Omental fat pad (tissue), 4 donors: ENCODE data around the gene UQCC2. TPM values are rescaled to one million over a fixed set of nuclear protein-coding genes. Genes with fewer than 3 reads are reported as not detected.

Source experiments
- ATAC-seq: fragments of 150-250 bp; one replicate; pipeline ENCODE4 v1.9.1; 2016; ENCODE audit warnings: mild to moderate bottlenecking, moderate library complexity; ENCODE audit not compliant: low FRiP score
- DNase-seq: peaks from one replicate; pipeline ENCODE4 v3.0.0-alpha.2; 2019; ENCODE audit warnings: low spot score
- total RNA-seq, 4 donors: library from RNA; depleted of rRNA; stranded (reverse); fragments of >200 nt; gene quantifications; one replicate each; pipeline ENCODE4 v1.1.0, GENCODE V29; 2016
- TF ChIP-seq, protein P1 (sequence below), 3 donors: fragments of 450-650 bp; IDR thresholded peaks; one replicate each; pipeline ENCODE4 v1.5.1; 2016 to 2017; ENCODE audit warnings: antibody characterized with exemption in 3 of 3, mild to moderate bottlenecking in 3 of 3, moderate library complexity in 2 of 3

Gene UQCC2
- total RNA-seq, 4 donors from 2014 or later: 10.4 to 19.6 (median 15.5) TPM

DNA sequence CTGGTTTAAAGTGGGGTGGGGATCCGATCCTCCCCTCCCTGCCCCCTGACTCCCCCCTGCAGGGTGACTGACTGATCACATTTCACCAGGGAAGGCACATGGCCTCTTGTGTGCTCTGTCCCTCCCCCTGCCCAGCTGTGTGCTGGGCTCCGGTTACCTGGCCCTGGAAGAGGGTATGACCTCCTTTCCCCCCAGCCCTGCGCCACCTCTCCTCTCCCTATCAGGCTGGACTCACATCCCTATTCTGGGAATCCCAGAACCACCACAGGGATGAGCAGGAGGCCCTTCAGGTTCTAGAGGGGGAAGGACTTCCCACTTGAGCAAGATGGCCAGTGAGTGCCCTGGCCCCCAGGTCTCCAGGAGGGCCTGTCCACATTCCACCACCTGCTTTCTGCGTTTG, 37.3 kb upstream of the UQCC2 start:
- no peak for ATAC-seq
- no peak for DNase-seq
- TF ChIP-seq, protein P1, sequence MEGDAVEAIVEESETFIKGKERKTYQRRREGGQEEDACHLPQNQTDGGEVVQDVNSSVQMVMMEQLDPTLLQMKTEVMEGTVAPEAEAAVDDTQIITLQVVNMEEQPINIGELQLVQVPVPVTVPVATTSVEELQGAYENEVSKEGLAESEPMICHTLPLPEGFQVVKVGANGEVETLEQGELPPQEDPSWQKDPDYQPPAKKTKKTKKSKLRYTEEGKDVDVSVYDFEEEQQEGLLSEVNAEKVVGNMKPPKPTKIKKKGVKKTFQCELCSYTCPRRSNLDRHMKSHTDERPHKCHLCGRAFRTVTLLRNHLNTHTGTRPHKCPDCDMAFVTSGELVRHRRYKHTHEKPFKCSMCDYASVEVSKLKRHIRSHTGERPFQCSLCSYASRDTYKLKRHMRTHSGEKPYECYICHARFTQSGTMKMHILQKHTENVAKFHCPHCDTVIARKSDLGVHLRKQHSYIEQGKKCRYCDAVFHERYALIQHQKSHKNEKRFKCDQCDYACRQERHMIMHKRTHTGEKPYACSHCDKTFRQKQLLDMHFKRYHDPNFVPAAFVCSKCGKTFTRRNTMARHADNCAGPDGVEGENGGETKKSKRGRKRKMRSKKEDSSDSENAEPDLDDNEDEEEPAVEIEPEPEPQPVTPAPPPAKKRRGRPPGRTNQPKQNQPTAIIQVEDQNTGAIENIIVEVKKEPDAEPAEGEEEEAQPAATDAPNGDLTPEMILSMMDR (IDR thresholded peaks at IDR 0.05): no peak

DNA sequence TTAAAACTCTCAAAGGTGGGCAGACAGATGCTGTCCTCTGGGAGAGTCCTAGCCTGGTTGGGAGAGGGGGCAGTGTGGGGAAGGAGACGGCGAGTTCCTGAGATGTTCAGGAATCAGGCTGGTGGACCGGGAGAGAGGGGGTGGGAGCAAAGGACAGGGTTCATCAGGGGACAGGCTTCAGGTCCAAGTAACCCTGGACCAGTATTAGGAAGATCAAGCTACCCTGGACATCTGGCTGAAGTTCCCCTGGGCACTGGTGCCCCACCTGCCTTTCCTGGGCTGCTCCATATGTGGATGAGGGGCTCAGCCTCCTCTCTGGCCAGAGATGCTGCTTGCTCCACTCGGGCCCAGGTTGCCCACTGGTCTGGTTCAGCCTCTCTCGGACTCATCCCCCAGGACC, 36.3 kb upstream of the UQCC2 start:
- TF ChIP-seq, protein P1 (IDR thresholded peaks at IDR 0.05): no peak
- DNase-seq: no peak
- no peak for ATAC-seq

DNA sequence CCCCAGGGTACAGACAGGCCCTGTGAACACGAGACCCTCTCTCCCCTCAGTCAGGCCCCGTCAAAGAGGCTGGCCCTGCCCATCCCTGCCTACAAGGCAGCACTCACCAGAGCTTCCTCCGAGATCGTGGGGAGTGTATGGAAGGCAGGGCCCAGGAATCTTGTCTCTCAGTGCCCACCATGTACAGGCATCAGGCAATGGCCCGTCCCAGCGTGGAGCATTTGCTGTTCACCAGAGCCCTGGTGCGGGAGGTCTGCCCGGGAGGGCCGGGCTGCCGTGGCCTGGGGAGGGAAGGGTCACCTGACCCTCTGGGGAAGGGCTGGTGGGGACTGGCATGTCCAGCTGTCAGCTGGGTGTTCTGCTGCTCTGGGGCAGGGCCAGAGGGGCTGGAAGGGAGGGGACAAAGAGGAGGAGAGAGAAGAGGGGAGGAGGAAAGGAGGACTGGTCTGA, 35.2 kb upstream of the UQCC2 start, which contains the start of gene IP6K3:
Gene IP6K3, minus strand, starts transcription at position 255 of the 450 bp plus-strand sequence. CDS start 11,429 bp downstream, outside the sequence.
- no peak for ATAC-seq
- TF ChIP-seq, protein P1 (IDR thresholded peaks at IDR 0.05): no peak
- DNase-seq: no peak

DNA sequence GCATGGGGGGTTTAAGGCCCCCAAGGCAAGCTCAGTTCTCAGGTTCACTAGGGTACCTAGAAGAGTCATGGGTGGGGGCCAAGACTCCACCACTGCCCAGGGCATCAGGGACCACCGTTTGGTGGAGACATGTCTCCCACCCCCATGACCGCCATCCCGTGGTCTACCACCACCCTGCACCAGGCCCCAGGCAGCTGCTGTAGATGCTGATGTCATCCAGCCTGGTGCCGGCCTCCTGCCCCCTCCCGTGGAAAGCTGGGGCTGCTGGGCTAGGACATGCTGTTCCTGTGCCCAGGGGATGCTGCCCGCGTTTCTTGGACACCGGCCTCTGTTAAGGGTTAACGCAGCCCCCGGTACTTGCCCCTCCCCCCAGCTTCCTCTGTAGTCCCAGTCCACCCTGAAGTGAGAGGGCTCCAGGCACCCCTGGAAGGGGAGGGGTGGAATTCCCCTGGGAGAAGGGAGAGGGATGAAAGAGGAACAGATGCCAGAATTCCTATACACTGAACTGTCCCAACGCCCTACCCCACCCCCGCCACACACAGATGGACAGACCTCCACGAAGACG, 34.6 kb upstream of the UQCC2 start:
- TF ChIP-seq, protein P1 (IDR thresholded peaks at IDR 0.05): no peak
- ATAC-seq: peak; percentile 22
- no peak for DNase-seq

DNA sequence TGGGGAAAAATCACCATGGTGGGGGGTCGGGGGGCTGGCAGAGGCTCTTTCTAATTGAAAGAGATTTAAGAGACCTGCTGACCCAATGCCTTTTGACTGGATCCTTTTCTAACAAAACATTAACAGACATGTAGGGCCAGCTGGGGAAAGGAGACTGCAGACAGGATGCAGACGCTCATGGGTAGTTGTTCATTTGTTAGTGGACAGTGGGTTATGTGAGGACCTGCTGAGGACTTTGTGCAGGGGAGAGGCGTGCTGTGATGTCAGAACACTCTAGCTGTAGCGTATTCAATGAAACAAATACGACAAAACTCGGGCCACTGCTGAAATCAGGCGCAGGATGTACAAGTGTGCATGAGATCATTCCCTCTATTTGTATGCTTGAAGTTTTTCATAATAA, 34.0 kb upstream of the UQCC2 start:
- ATAC-seq (no peak), DNase-seq (no peak)
- TF ChIP-seq, protein P1 (IDR thresholded peaks at IDR 0.05): no peak

DNA sequence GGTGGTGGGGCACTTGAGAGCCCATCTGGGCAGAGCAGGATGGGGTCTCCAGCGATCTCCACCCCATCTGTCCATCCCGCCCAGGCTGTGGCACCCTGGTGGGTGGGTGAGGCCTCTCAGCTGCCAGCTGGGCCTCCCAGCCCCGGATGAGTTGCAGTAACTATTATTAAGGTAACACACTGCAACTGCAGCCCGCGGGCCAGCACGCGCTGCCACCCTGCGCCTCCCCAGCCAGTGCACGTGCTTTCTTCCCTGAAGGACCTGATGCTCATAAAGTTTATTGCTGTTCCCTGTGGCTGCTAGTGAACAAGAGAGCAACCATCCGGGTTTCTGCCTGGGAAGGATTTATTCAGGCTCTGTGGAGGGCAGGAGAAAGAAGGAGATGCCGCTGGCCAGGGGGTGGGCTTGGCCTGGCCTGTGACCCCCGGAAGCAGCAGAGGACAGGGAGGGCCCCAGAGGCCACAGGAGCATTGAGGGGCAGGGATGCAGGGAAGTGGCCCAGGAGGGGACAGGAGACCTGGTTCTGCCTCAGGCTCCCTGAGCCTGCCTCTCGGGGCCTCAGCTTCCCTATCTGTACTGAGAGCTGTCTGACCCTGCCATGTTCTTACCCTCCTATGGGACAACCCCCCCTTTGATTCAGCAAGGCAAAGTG, 33.5 kb upstream of the UQCC2 start:
- TF ChIP-seq, protein P1 (IDR thresholded peaks at IDR 0.05): no peak
- DNase-seq (no peak), ATAC-seq (no peak)
